HepG2 (cell line): Measurements from ENCODE around the gene CACNA1G. TPM values are rescaled to one million over a fixed set of nuclear protein-coding genes. Genes with fewer than 3 reads are reported as not detected.

Source experiments
- AHDC1 ChIP-seq: sonication (generic); formaldehyde crosslinking; IDR thresholded peaks from 2 replicates; pipeline ENCODE4 v1.5.1; 2020; ENCODE audit warnings: mild to moderate bottlenecking, missing genetic modification reagents, borderline replicate concordance
- CENPX ChIP-seq: sonication (generic); formaldehyde crosslinking; IDR thresholded peaks from 2 replicates; pipeline ENCODE4 v1.9.0; 2021; ENCODE audit warnings: mild to moderate bottlenecking, missing genetic modification reagents, moderate library complexity
- FOXA3 ChIP-seq: IDR thresholded peaks from 2 replicates; pipeline ENCODE4 v1.6.1; 2016; ENCODE audit warnings: missing genetic modification reagents, missing compliant biosample characterization
- GATAD1 ChIP-seq: IDR thresholded peaks from 2 replicates; pipeline ENCODE4 v1.6.1; 2016; ENCODE audit warnings: missing genetic modification reagents, missing compliant biosample characterization
- HCFC1 ChIP-seq: fragments of 150-350 bp; IDR thresholded peaks from 2 replicates; pipeline ENCODE4 v1.6.1; 2014; ENCODE audit warnings: low read depth, low read length
- HOMEZ ChIP-seq: IDR thresholded peaks from 2 replicates; pipeline ENCODE4 v1.6.1; 2016; ENCODE audit warnings: low read depth
- MAZ ChIP-seq, 2 experiments: sonication (generic) in 1 of 2; formaldehyde crosslinking in 1 of 2; IDR thresholded peaks; 2 replicates each; pipeline versions ENCODE4 v1.5.0 to v1.6.1; 2012 to 2020; ENCODE audit warnings: low read depth in 2 of 2, mild to moderate bottlenecking in 2 of 2, borderline replicate concordance in 1 of 2, improper control_type of control experiment in 1 of 2, low read length in 1 of 2, missing genetic modification reagents in 1 of 2, moderate library complexity in 1 of 2
- PRPF4 ChIP-seq: fragments of 200-400 bp; formaldehyde crosslinking; IDR thresholded peaks from 2 replicates; pipeline ENCODE4 v1.6.1; 2016; ENCODE audit warnings: low read length, low read depth; ENCODE audit not compliant: poor library complexity, severe bottlenecking
- RELA ChIP-seq: sonication (generic); formaldehyde crosslinking; IDR thresholded peaks from 2 replicates; pipeline ENCODE4 v1.4.0; 2020; ENCODE audit warnings: missing genetic modification reagents
- SP1 ChIP-seq, 2 experiments: fragments of 450-650 bp in 1 of 2; sonication (generic) in 1 of 2; formaldehyde crosslinking in 1 of 2; IDR thresholded peaks; 2 replicates each; pipeline versions ENCODE4 v1.4.0 to v1.6.1; 2016 to 2020; ENCODE audit warnings: missing genetic modification reagents in 1 of 2
- TCF7L2 ChIP-seq: IDR thresholded peaks from 2 replicates; pipeline ENCODE4 v1.6.1; 2011; ENCODE audit warnings: mild to moderate bottlenecking, low read depth, low read length, moderate library complexity
- TEF ChIP-seq: sonication (generic); formaldehyde crosslinking; IDR thresholded peaks from 2 replicates; pipeline ENCODE4 v1.5.0; 2020; ENCODE audit warnings: missing genetic modification reagents
- TFDP1 ChIP-seq: IDR thresholded peaks from 2 replicates; pipeline ENCODE4 v1.6.1; 2016; ENCODE audit warnings: missing compliant biosample characterization, missing genetic modification reagents, borderline replicate concordance
- TRIM24 ChIP-seq: sonication (generic); formaldehyde crosslinking; IDR thresholded peaks from 2 replicates; pipeline ENCODE4 v1.8.0; 2022; ENCODE audit warnings: mild to moderate bottlenecking, missing genetic modification reagents
- ZNF572 ChIP-seq: sonication (generic); formaldehyde crosslinking; IDR thresholded peaks from 2 replicates; pipeline ENCODE4 v1.5.1; 2020; ENCODE audit warnings: mild to moderate bottlenecking, missing genetic modification reagents
- ZNF639 ChIP-seq: conservative IDR thresholded peaks from 2 replicates; pipeline ENCODE4 v1.6.1; 2018; ENCODE audit warnings: missing genetic modification reagents
- ZNF672 ChIP-seq: sonication (generic); formaldehyde crosslinking; IDR thresholded peaks from 2 replicates; pipeline ENCODE4 v1.8.1; 2022; ENCODE audit warnings: missing genetic modification reagents
- ZNF709 ChIP-seq: sonication (generic); formaldehyde crosslinking; IDR thresholded peaks from 2 replicates; pipeline ENCODE4 v1.5.0; 2020; ENCODE audit warnings: mild to moderate bottlenecking, missing genetic modification reagents
- polyA plus RNA-seq, 8 experiments: library from polyadenylated mRNA; depleted of rRNA in 3 of 8; stranded (reverse) in 7 of 8; unstranded in 1 of 8; fragments of >200 nt; fragmentation: Illumina TruSeq in 4 of 8; extraction: Trizol in 4 of 8; gene quantifications; 2 replicates each; pipeline versions ENCODE4 v1.2.1 to v1.2.3, GENCODE V29; 2011 to 2016; ENCODE audit warnings: low read depth in 4 of 8, missing spikeins in 1 of 8, mixed read lengths in 1 of 8; ENCODE audit not compliant: insufficient read depth in 1 of 8
- total RNA-seq, 5 experiments: library from RNA; depleted of rRNA; stranded (reverse); fragments of >200 nt; fragmentation: Illumina TruSeq; extraction: Trizol; gene quantifications; 2 replicates each; pipeline ENCODE4 v1.2.3, GENCODE V29; 2016; ENCODE audit warnings: low read depth in 1 of 5

CACNA1G gene
- total and polyA plus RNA-seq, 2 of the 13 experiments (the other 11 are each of a cell fraction or from before 2014, with no cell fraction given): 0.02 TPM; not detected in 1

GRCh38 chr17:50547035-50547735, 13.3 kb upstream of the CACNA1G start, which contains the start of gene SPATA20 (continued):
- TF ChIP-seq TFDP1 (CRISPR knock-in tag) (peak; percentile 76; the same call in 1 of the 2 replicates), AHDC1 (CRISPR knock-in tag) (no peak), FOXA3 (CRISPR knock-in tag) (peak; percentile 45), GATAD1 (CRISPR knock-in tag) (peak; percentile 63), TEF (peak; percentile 79), MAZ (IDR thresholded peaks at IDR 0.05; ENCODE audit: borderline replicate concordance, low read depth, low read length) (peak; percentile 54; the same call in 1 of the 2 replicates), MAZ (CRISPR knock-in tag; IDR thresholded peaks at IDR 0.05; ENCODE audit: low read depth) (peak; percentile 89), ZNF672 (0 out of 2 replicates have a peak, but pooled peaks have one; percentile 19), CENPX (CRISPR knock-in tag) (no peak), PRPF4 (peak; percentile 23), TRIM24 (CRISPR knock-in tag) (no peak), ZNF639 (CRISPR knock-in tag) (no peak), HOMEZ (CRISPR knock-in tag) (peak; percentile 53; the same call in 1 of the 2 replicates), HCFC1 (no peak), SP1 (IDR thresholded peaks at IDR 0.05) (no peak), SP1 (CRISPR knock-in tag; IDR thresholded peaks at IDR 0.05) (peak; percentile 73; the same call in 1 of the 2 replicates), ZNF572 (no peak; the same call in 1 of the 2 replicates), RELA (peak; percentile 72), TCF7L2 (no peak), ZNF709 (peak; percentile 83)
